Dermis microvascular lymphatic vessel endothelial cell (primary cell): ENCODE measurements around the gene ZCCHC17. TPM values are rescaled to one million over a fixed set of nuclear protein-coding genes. Genes with fewer than 3 reads are reported as not detected.

ENCODE experiments used
- DNase-seq, 2 donors: peaks; one replicate each; pipeline versions ENCODE4 v3.0.0 to v3.0.0-alpha.2; 2010; ENCODE audit warnings: low read depth in 2 of 2
- total RNA-seq: library from RNA; depleted of rRNA; stranded (reverse); fragments of >200 nt; gene quantifications from 2 replicates; pipeline ENCODE4 v1.2.1, GENCODE V29; 2014

Gene ZCCHC17
- total RNA-seq, 1 donor from 2014 or later, result 24.4 TPM

GRCh38 chr1:31390071-31390470 is 93.2 kb downstream of the ZCCHC17 start:
- DNase-seq, result no peak

- DNase-seq, result no peak
Observed at GRCh38 chr1:31393463-31393862, 96.6 kb downstream of the ZCCHC17 start.

- DNase-seq, result peak; percentile 28 to 66
Observed at GRCh38 chr1:31394584-31395193, 97.9 kb downstream of the ZCCHC17 start.

- DNase-seq, result no peak
Observed at GRCh38 chr1:31396633-31397351, 100.0 kb downstream of the ZCCHC17 start.

- no peak for DNase-seq
Observed at GRCh38 chr1:31397360-31398095, 100.7 kb downstream of the ZCCHC17 start.

- DNase-seq, result no peak
Observed at GRCh38 chr1:31398246-31398645, 101.4 kb downstream of the ZCCHC17 start.

- no peak for DNase-seq
Observed at GRCh38 chr1:31399976-31400375, 103.1 kb downstream of the ZCCHC17 start.

- no peak for DNase-seq
Observed at GRCh38 chr1:31400393-31400792, 103.6 kb downstream of the ZCCHC17 start.

GRCh38 chr1:31401241-31401640 is 104.4 kb downstream of the ZCCHC17 start:
- no peak for DNase-seq

GRCh38 chr1:31405578-31406245 is 108.9 kb downstream of the ZCCHC17 start:
- DNase-seq, result no peak

GRCh38 chr1:31407029-31407626 is 110.3 kb downstream of the ZCCHC17 start:
- DNase-seq, result no peak

GRCh38 chr1:31408788-31409318 is 112.0 kb downstream of the ZCCHC17 start:
- no peak for DNase-seq

GRCh38 chr1:31409946-31410858 is 113.4 kb downstream of the ZCCHC17 start:
- no peak for DNase-seq

- no peak for DNase-seq
Observed at GRCh38 chr1:31410871-31411270, 114.0 kb downstream of the ZCCHC17 start.

- no peak for DNase-seq
Observed at GRCh38 chr1:31412205-31412604, 115.4 kb downstream of the ZCCHC17 start.

GRCh38 chr1:31412732-31413404 is 116.0 kb downstream of the ZCCHC17 start, which contains the start of gene SERINC2:
TSS of gene SERINC2 (plus strand) at chr1:31413213. CDS start at chr1:31413266, 53 bp downstream.
- DNase-seq, result no peak

GRCh38 chr1:31413405-31414001 is 116.7 kb downstream of the ZCCHC17 start:
- DNase-seq, result peak; percentile 28 to 62
